Measurements from ENCODE around the gene MBD3L2B.

GRCh38 chr19:6999933-7000332 lies 21.3 kb downstream of the MBD3L2B start:
- TF ChIP-seq EZH2 (IDR thresholded peaks at IDR 0.05; ENCODE audit: borderline replicate concordance, insufficient read depth, low read depth, low read length, poor library complexity, severe bottlenecking), result no peak
- TF ChIP-seq CTCF (IDR thresholded peaks at IDR 0.05), result no peak

Data from B cell (primary cell).